DMS53 (cell line): ENCODE measurements around the gene PRRT2.

Source experiments
- DNase-seq: peaks from one replicate; lab custom pipeline; 2025; lab: John Stamatoyannopoulos, UW

Gene PRRT2

GRCh38 chr16:29862884-29863668, 51.1 kb downstream of the PRRT2 start, which contains the start of gene CDIPT:
CDIPT (minus strand) TSS chr16:29863226; CDS start chr16:29862857, 369 bp downstream.
- peak; percentile 97 for DNase-seq

- peak; percentile 54 for DNase-seq
These were observed 51.6 kb downstream of the PRRT2 start for GRCh38 chr16:29863669-29863984.

GRCh38 chr16:29864205-29864604, 52.2 kb downstream of the PRRT2 start:
- peak; percentile 40 for DNase-seq
